H9 (cell line): ENCODE results near the gene RPL29. TPM values are rescaled to one million over a fixed set of nuclear protein-coding genes. Genes with fewer than 3 reads are reported as not detected.

Source experiments
- DNase-seq: peaks from one replicate; pipeline ENCODE4 v3.0.0-alpha.2; 2017
- H2AFZ ChIP-seq: one replicate; pipeline ENCODE4 v1.6.1; 2013; ENCODE audit warnings: mild to moderate bottlenecking, low read length, control low read depth, moderate library complexity
- H2AK5ac ChIP-seq: 2 replicates; pipeline ENCODE4 v1.6.1; 2013; ENCODE audit warnings: low read length, control low read depth, mixed read lengths; ENCODE audit not compliant: insufficient read length
- H2BK120ac ChIP-seq: one replicate; pipeline ENCODE4 v1.6.1; 2013; ENCODE audit warnings: low read depth, mild to moderate bottlenecking, low read length, control low read depth, inconsistent platforms; ENCODE audit not compliant: poor library complexity, severe bottlenecking
- H2BK12ac ChIP-seq: 2 replicates; pipeline ENCODE4 v1.6.1; 2013; ENCODE audit warnings: low read length, control low read depth, mixed read lengths, low read depth; ENCODE audit not compliant: insufficient read length
- H2BK15ac ChIP-seq: 2 replicates; pipeline ENCODE4 v1.6.1; 2013; ENCODE audit warnings: low read depth, low read length, control low read depth
- H2BK20ac ChIP-seq: one replicate; pipeline ENCODE4 v1.6.1; 2013; ENCODE audit warnings: low read depth, mild to moderate bottlenecking, low read length, control low read depth, inconsistent platforms; ENCODE audit not compliant: poor library complexity, severe bottlenecking
- H2BK5ac ChIP-seq: 2 replicates; pipeline ENCODE4 v1.6.1; 2013; ENCODE audit warnings: low read length, control low read depth, mixed read lengths; ENCODE audit not compliant: insufficient read length
- H3K14ac ChIP-seq: 2 replicates; pipeline ENCODE4 v1.6.1; 2013; ENCODE audit warnings: low read length, control low read depth; ENCODE audit not compliant: insufficient read depth
- H3K18ac ChIP-seq: 2 replicates; pipeline ENCODE4 v1.6.1; 2013; ENCODE audit warnings: low read depth, mild to moderate bottlenecking, mixed read lengths, low read length, control low read depth; ENCODE audit not compliant: insufficient read length
- H3K23ac ChIP-seq: 2 replicates; pipeline ENCODE4 v1.6.1; 2013; ENCODE audit warnings: low read length, control low read depth, mixed read lengths, low read depth; ENCODE audit not compliant: insufficient read length
- H3K23me2 ChIP-seq: 2 replicates; pipeline ENCODE4 v1.6.1; 2013; ENCODE audit warnings: low read depth, mild to moderate bottlenecking, mixed read lengths, low read length, control low read depth; ENCODE audit not compliant: insufficient read length, poor library complexity, severe bottlenecking
- H3K27ac ChIP-seq: 2 replicates; pipeline ENCODE4 v1.5.1; 2013; ENCODE audit warnings: low read length, control low read depth, mixed read lengths, low read depth; ENCODE audit not compliant: insufficient read length
- H3K27me3 ChIP-seq: 2 replicates; pipeline ENCODE4 v1.6.1; 2013; ENCODE audit warnings: low read length, control low read depth, inconsistent platforms; ENCODE audit not compliant: insufficient read depth
- H3K4ac ChIP-seq: 2 replicates; pipeline ENCODE4 v1.6.1; 2013; ENCODE audit warnings: low read depth, mild to moderate bottlenecking, control low read depth, inconsistent platforms, low read length, moderate library complexity
- H3K4me1 ChIP-seq: 2 replicates; pipeline ENCODE4 v1.6.1; 2013; ENCODE audit warnings: low read length, control low read depth, inconsistent platforms; ENCODE audit not compliant: insufficient read depth
- H3K4me2 ChIP-seq: 2 replicates; pipeline ENCODE4 v1.6.1; 2013; ENCODE audit warnings: low read length, control low read depth, mixed read lengths; ENCODE audit not compliant: insufficient read length, insufficient read depth
- H3K56ac ChIP-seq: 2 replicates; pipeline ENCODE4 v1.6.1; 2013; ENCODE audit warnings: low read depth, mild to moderate bottlenecking, mixed read lengths, low read length, control low read depth; ENCODE audit not compliant: insufficient read length
- H3K79me1 ChIP-seq: 2 replicates; pipeline ENCODE4 v1.6.1; 2013; ENCODE audit warnings: low read depth, mild to moderate bottlenecking, moderate library complexity, low read length, control low read depth, inconsistent platforms; ENCODE audit not compliant: insufficient read depth, poor library complexity, severe bottlenecking
- H3K79me2 ChIP-seq: 2 replicates; pipeline ENCODE4 v1.6.1; 2013; ENCODE audit warnings: low read length, control low read depth, inconsistent platforms; ENCODE audit not compliant: insufficient read depth
- H3K9ac ChIP-seq: 2 replicates; pipeline ENCODE4 v1.6.1; 2013; ENCODE audit warnings: low read length, control low read depth, mixed read lengths; ENCODE audit not compliant: insufficient read length; ENCODE audit errors: extremely low read depth
- H3K9me3 ChIP-seq: one replicate; pipeline ENCODE4 v1.6.1; 2013; ENCODE audit warnings: low read depth, low read length, inconsistent platforms; ENCODE audit not compliant: control insufficient read depth
- H3T11ph ChIP-seq: one replicate; pipeline ENCODE4 v1.6.1; 2013; ENCODE audit warnings: mild to moderate bottlenecking, low read length, control low read depth, inconsistent platforms
- H4K20me1 ChIP-seq: one replicate; pipeline ENCODE4 v1.6.1; 2013; ENCODE audit not compliant: control insufficient read depth, insufficient read length, insufficient read depth
- H4K5ac ChIP-seq: 2 replicates; pipeline ENCODE4 v1.6.1; 2013; ENCODE audit warnings: low read depth, mild to moderate bottlenecking, mixed read lengths, low read length, control low read depth; ENCODE audit not compliant: insufficient read length
- H4K8ac ChIP-seq: replicated peaks from 2 replicates; pipeline ENCODE4 v1.6.1; 2013; ENCODE audit warnings: low read length, control low read depth, mixed read lengths, low read depth; ENCODE audit not compliant: insufficient read length
- H4K91ac ChIP-seq: 2 replicates; pipeline ENCODE4 v1.6.1; 2013; ENCODE audit warnings: low read depth, mild to moderate bottlenecking, moderate library complexity, mixed read lengths, low read length, control low read depth; ENCODE audit not compliant: insufficient read length
- H3K27ac Mint-ChIP-seq, 3 experiments: 2 replicates in 2 of 3; 3 replicates in 1 of 3; pipeline ENCODE4 v1.8.0; 2020 to 2021; ENCODE audit warnings: mixed read lengths in 3 of 3, mild to moderate bottlenecking in 1 of 3, moderate library complexity in 1 of 3
- H3K27me3 Mint-ChIP-seq: 2 replicates; pipeline ENCODE4 v1.8.0; 2021; ENCODE audit warnings: low read depth, mild to moderate bottlenecking, moderate library complexity, mixed read lengths
- H3K36me3 Mint-ChIP-seq, 3 experiments: 2 replicates in 2 of 3; 3 replicates in 1 of 3; pipeline ENCODE4 v1.8.0; 2020 to 2021; ENCODE audit warnings: low read depth in 3 of 3, mixed read lengths in 3 of 3; ENCODE audit not compliant: insufficient read depth in 1 of 3
- H3K4me1 Mint-ChIP-seq, 2 experiments: 2 replicates each; pipeline ENCODE4 v1.8.0; 2020; ENCODE audit warnings: mixed read lengths in 2 of 2
- H3K4me3 Mint-ChIP-seq, 2 experiments: 2 replicates in 1 of 2; 3 replicates in 1 of 2; pipeline ENCODE4 v1.8.0; 2020 to 2021; ENCODE audit warnings: mild to moderate bottlenecking in 2 of 2, mixed read lengths in 2 of 2, moderate library complexity in 1 of 2
- H3K9me3 Mint-ChIP-seq, 2 experiments: 2 replicates in 1 of 2; 3 replicates in 1 of 2; pipeline ENCODE4 v1.8.0; 2020; ENCODE audit warnings: mild to moderate bottlenecking in 2 of 2, mixed read lengths in 2 of 2, moderate library complexity in 1 of 2
- CTCF ChIP-seq: fragments of 200-600 bp; sonication (generic); conservative IDR thresholded peaks from 3 replicates; pipeline ENCODE4 v1.8.0; 2021; ENCODE audit warnings: antibody characterized with exemption, mild to moderate bottlenecking
- WGBS: extraction: QIAGEN DNeasy Blood & Tissue Kit; methylation state at CpG from one replicate; pipeline ENCODE4 v1.1.7; 2013; ENCODE audit warnings: missing lambda C conversion rate, low lambda C conversion rate, mixed read lengths; ENCODE audit not compliant: insufficient read length; ENCODE audit errors: extremely low coverage; 5-methylcytosine and 5-hydroxymethylcytosine counted together
- total RNA-seq: library from RNA; stranded (reverse); gene quantifications from 2 replicates; pipeline ENCODE4 v1.2.1, GENCODE V29; 2021

Gene RPL29
- total RNA-seq, 1 experiment from 2014 or later: 1,592 TPM

DNA sequence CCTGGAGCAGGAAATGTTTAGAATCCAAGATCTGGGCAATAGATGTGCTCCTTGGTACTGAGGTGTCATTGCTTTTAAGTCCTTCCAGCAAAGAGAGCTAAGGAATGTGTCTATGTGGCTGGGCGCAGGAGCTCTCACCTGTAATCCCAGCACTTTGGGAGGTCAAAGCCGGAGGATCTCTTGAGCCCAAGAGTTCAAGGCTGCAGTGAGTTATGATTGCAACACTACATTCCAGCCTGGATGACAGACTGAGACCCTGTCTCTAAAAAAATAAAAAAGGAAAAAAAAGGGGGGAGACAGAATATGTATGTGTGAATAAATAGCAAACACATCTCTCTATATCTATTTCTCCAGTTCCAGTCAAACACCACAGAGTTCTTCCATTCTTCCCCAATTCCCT lies 44.8 kb downstream of the RPL29 start:
- peaks cover 6% of the 10 kb centered on the region for H4K20me1 ChIP-seq
- H2BK20ac ChIP-seq: no peak overlapping the region
- H3K4me2 ChIP-seq: no peak overlapping the region
- H3K9ac ChIP-seq: no peak overlapping the region
- Mint-ChIP-seq H3K27me3 (peaks cover 95% of the 10 kb centered on the region), H3K36me3 (no peaks in the 10 kb centered on the region), H3K27ac (no peak overlapping the region), H3K4me1 (no peaks in the 10 kb centered on the region; a peak in 1 of 4 replicates), H3K9me3 (no peaks in the 10 kb centered on the region), H3K4me3 (no peak overlapping the region)
- no peak for TF ChIP-seq CTCF
- no peak overlapping the region for H2BK120ac ChIP-seq
- no peak for DNase-seq
- H3K4ac ChIP-seq: no peak overlapping the region
- H3K23ac ChIP-seq: no peak overlapping the region
- no peak overlapping the region for H3T11ph ChIP-seq
- H3K4me1 ChIP-seq: no peaks in the 10 kb centered on the region
- H3K9me3 ChIP-seq: no peaks in the 10 kb centered on the region
- H3K18ac ChIP-seq: no peak overlapping the region
- H3K23me2 ChIP-seq: no peaks in the 10 kb centered on the region
- no peak overlapping the region for H2BK12ac ChIP-seq
- no CpG with 5 or more reads among the region's 2 CpGs for WGBS
- H2BK5ac ChIP-seq: no peak overlapping the region
- no peaks in the 10 kb centered on the region for H3K79me2 ChIP-seq
- H3K14ac ChIP-seq: no peak overlapping the region
- no peak overlapping the region for H2AK5ac ChIP-seq
- H4K8ac ChIP-seq: no peak overlapping the region
- H3K79me1 ChIP-seq: no peaks in the 10 kb centered on the region
- H4K5ac ChIP-seq: no peak overlapping the region
- H4K91ac ChIP-seq: no peak overlapping the region
- peaks cover 21% of the 10 kb centered on the region for H3K27me3 ChIP-seq
- no peak overlapping the region for H2BK15ac ChIP-seq
- H3K27ac ChIP-seq: no peak overlapping the region
- no peak overlapping the region for H3K56ac ChIP-seq
- H2AFZ ChIP-seq: no peak overlapping the region
